Endothelial cell (in vitro differentiated cells): ENCODE measurements around the gene ARHGAP15. TPM values are rescaled to one million over a fixed set of nuclear protein-coding genes. Genes with fewer than 3 reads are reported as not detected.

Source experiments
- DNase-seq: peaks from one replicate; pipeline ENCODE4 v3.0.0; 2021; ENCODE audit warnings: low spot score
- H3K27ac Mint-ChIP-seq: one replicate; pipeline ENCODE4 v1.8.0; 2021; ENCODE audit warnings: mixed read lengths, inconsistent platforms; ENCODE audit not compliant: unreplicated experiment
- H3K27me3 Mint-ChIP-seq: one replicate; pipeline ENCODE4 v1.8.0; 2021; ENCODE audit warnings: mild to moderate bottlenecking, moderate library complexity, mixed read lengths, inconsistent platforms; ENCODE audit not compliant: unreplicated experiment
- H3K36me3 Mint-ChIP-seq: one replicate; pipeline ENCODE4 v1.8.0; 2021; ENCODE audit warnings: mild to moderate bottlenecking, low read depth, mixed read lengths, inconsistent platforms; ENCODE audit not compliant: unreplicated experiment
- H3K4me1 Mint-ChIP-seq: one replicate; pipeline ENCODE4 v1.8.0; 2021; ENCODE audit warnings: mild to moderate bottlenecking, mixed read lengths, inconsistent platforms; ENCODE audit not compliant: unreplicated experiment
- H3K4me3 Mint-ChIP-seq: one replicate; pipeline ENCODE4 v1.8.0; 2021; ENCODE audit warnings: mild to moderate bottlenecking, mixed read lengths, inconsistent platforms; ENCODE audit not compliant: unreplicated experiment
- H3K9me3 Mint-ChIP-seq: one replicate; pipeline ENCODE4 v1.8.0; 2021; ENCODE audit warnings: mixed read lengths, inconsistent platforms; ENCODE audit not compliant: unreplicated experiment
- CTCF ChIP-seq: fragments of 200-600 bp; sonication (generic); IDR thresholded peaks from one replicate; pipeline ENCODE4 v1.5.0; 2021; ENCODE audit warnings: antibody characterized with exemption; ENCODE audit not compliant: unreplicated experiment
- total RNA-seq: library from RNA; stranded (reverse); fragmentation: NEBNext Ultra II Directional; extraction: Animal tissue kit (Norgen Biotek cat#: 25700); gene quantifications from one replicate; pipeline ENCODE4 v1.2.1, GENCODE V29; 2021; ENCODE audit not compliant: unreplicated experiment

ARHGAP15 gene
- total RNA-seq, 1 donor from 2014 or later = not detected

GRCh38 chr2:143237146-143237777, 108.0 kb downstream of the ARHGAP15 start:
- Mint-ChIP-seq H3K27me3 (peaks cover 1% of the 10 kb centered on the region), H3K9me3 (no peaks in the 10 kb centered on the region), H3K36me3 (no peaks in the 10 kb centered on the region), H3K4me1 (peaks cover 5% of the 10 kb centered on the region), H3K27ac (no peak overlapping the region), H3K4me3 (no peak overlapping the region)
- TF ChIP-seq CTCF = no peak
- DNase-seq = no peak

- Mint-ChIP-seq H3K4me1 (peaks cover 5% of the 10 kb centered on the region), H3K4me3 (no peak overlapping the region), H3K9me3 (no peaks in the 10 kb centered on the region), H3K27ac (no peak overlapping the region), H3K36me3 (no peaks in the 10 kb centered on the region), H3K27me3 (peaks cover 1% of the 10 kb centered on the region)
- DNase-seq = no peak
- no peak for TF ChIP-seq CTCF
Measured at GRCh38 chr2:143241403-143242088, 112.3 kb downstream of the ARHGAP15 start.

- H3K27ac Mint-ChIP-seq = no peak overlapping the region
- TF ChIP-seq CTCF = no peak
- no peaks in the 10 kb centered on the region for H3K9me3 Mint-ChIP-seq
- no peak overlapping the region for H3K4me3 Mint-ChIP-seq
- H3K36me3 Mint-ChIP-seq = no peaks in the 10 kb centered on the region
- peaks cover 1% of the 10 kb centered on the region for H3K27me3 Mint-ChIP-seq
- DNase-seq = no peak
- H3K4me1 Mint-ChIP-seq = peaks cover 5% of the 10 kb centered on the region
Measured at GRCh38 chr2:143246246-143246645, 117.0 kb downstream of the ARHGAP15 start.

GRCh38 chr2:143246815-143247744, 117.9 kb downstream of the ARHGAP15 start:
- no peak for DNase-seq
- Mint-ChIP-seq H3K27me3 (no peaks in the 10 kb centered on the region), H3K36me3 (no peaks in the 10 kb centered on the region), H3K4me1 (no peaks in the 10 kb centered on the region), H3K9me3 (no peaks in the 10 kb centered on the region), H3K27ac (no peak overlapping the region), H3K4me3 (no peak overlapping the region)
- no peak for TF ChIP-seq CTCF
